HG03354 (cell line): ENCODE results near the gene ULK1.

Experiments used
- ATAC-seq: cut with Tn5 transposase; IDR thresholded peaks from one replicate; pipeline ENCODE4 v1.9.1; 2021; ENCODE audit warnings: mild to moderate bottlenecking; ENCODE audit not compliant: unreplicated experiment, poor library complexity, severe bottlenecking

Gene ULK1

DNA sequence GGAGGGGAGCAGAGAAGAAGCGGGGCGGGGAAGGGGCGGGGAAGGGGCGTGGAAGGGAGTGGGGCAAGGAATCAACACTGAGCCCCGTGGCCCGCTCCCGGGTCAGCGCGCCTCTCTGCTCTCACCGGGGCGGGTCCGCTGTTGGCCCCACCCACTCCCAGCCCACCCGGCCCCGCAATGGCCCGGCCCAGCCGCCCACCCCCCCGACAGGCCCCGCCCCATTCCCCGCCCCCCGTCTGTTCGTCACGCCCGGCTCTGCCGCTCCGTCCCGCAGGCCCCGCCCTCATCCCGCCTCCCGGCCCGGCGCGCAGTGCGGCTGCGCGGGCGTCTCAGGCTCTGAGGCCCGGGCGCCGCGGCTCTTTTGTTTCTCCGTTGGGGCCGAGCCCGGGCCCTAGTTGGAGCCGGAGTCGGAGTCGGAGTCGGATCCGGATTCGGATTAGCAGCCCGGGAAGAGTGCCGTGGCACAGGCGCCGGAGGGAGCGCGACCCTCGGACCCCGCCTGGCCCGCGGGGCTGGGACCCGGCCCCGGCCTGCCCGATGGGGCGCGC, at the start of gene ULK1:
Gene ULK1, plus strand, starts transcription at position 310 of the 548 bp plus-strand sequence. CDS start 380 bp downstream, outside the sequence.
- peak; percentile 82 for ATAC-seq

GRCh38 chr12:131844656-131845055, 49.8 kb upstream of the ULK1 start:
- no peak for ATAC-seq

GRCh38 chr12:131845121-131845520, 49.3 kb upstream of the ULK1 start:
- ATAC-seq, result no peak

- ATAC-seq, result no peak
These were observed 47.0 kb upstream of the ULK1 start for GRCh38 chr12:131847456-131847855.

GRCh38 chr12:131848753-131849152, 45.7 kb upstream of the ULK1 start:
- no peak for ATAC-seq

- ATAC-seq, result no peak
These were observed 44.5 kb upstream of the ULK1 start for GRCh38 chr12:131849700-131850553.

GRCh38 chr12:131850856-131851559, 43.4 kb upstream of the ULK1 start:
- ATAC-seq, result no peak

DNA sequence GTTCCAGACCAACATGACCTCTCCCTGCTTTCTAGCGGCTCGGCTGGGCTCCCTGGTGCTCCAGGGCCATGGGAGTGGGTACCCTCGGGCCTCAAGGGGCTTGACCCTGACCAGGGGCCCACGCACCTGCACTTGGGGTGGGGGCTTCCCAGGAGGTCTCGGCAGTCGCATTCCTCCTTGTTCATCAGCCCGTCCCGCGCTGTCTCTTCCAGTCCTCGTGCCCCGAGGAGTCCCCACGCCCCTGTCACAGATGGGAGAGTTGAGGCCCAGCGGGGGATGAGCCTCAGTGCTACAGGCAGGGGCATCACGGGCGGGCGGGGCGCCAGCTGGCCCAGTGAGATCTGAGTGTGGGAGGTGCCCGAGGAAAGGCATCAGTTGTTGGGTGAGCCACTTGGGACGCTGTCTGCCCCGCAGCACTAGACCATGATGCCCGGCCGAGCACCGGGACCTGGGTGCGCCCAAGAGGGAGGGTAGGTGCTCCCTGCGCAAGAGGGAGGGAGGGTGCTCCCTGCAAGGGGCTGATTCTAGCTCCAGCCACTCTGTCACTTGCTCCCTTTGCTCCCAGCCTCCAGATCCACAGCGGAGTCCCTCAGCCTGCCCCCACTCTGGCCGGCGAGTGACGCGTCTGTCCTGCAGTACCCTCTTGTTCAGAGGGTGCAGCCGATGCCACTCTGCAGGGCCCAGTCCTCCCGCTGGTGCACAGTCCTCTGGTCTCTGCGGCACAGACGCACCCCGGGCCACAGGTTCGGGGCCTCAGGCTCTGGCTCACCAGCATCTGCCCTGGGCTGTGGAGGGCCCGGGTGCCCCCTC, 42.5 kb upstream of the ULK1 start:
- no peak for ATAC-seq

DNA sequence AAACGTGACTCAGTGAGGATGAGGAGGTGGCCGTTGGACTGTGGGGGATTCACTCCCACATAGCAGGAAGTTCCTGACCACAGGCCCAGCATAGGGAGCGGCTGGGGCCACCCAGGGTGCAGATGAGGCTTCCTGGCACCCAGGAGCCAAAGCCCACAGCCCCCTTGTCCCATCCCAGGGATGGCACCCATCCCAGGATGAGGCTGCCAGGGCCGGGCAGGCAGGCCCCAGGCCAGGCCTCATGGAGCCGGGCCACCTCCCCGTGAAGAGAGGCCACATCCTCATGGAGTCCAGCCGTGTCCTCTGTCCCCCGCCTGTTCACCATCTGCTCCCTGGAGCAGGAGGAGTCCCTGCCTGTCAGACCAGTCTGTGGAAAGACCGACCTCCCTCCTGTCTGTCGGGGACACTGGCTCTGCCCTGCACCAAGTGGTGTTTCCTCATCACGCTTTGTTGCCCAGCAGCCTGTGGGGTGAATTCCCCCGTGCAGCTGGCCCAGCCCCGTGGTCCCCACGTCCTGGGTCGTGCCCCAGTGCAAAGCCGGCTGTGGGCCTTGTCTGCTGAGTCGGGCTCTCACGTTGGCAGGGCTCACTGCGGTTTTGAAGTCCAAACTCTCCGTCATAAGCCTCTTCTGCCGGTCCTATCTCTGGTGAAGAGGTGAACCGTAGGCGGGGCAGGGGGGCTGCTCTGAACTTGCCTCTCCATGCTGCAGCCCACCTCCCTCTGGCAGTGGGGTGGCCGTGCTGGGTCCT, 41.7 kb upstream of the ULK1 start:
- no peak for ATAC-seq

- ATAC-seq, result no peak
These were observed 40.3 kb upstream of the ULK1 start for GRCh38 chr12:131853832-131854797.

DNA sequence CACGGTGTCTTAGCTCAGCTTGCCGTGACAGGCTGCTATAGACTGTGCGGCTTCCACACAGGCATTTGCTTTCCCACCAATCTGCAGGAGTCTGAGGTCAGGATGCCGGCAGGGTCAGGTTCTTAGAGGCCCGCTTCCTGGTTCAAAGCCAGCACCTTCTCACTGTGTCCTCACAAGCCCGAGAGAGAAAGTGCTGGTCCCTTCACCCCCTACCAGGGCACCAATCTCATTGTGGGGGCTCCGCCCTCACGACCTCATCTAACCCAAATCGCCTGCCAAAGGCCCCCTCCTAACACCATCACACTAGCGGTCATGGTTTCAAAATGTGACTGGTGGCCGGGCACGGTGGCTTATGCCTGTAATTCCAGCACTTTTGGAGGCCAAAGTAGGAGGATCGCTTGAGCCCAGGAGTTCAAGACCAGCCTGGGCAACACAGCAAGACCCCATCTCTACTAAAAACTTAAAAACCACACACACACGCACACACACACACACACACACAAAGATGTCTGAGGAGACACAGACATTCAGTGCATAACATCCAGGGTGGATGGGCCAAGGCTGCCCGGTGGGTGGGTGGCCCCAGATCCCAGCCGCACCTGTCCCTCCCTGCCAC, 39.5 kb upstream of the ULK1 start:
- no peak for ATAC-seq

GRCh38 chr12:131855521-131856142, 38.8 kb upstream of the ULK1 start:
- ATAC-seq, result no peak

DNA sequence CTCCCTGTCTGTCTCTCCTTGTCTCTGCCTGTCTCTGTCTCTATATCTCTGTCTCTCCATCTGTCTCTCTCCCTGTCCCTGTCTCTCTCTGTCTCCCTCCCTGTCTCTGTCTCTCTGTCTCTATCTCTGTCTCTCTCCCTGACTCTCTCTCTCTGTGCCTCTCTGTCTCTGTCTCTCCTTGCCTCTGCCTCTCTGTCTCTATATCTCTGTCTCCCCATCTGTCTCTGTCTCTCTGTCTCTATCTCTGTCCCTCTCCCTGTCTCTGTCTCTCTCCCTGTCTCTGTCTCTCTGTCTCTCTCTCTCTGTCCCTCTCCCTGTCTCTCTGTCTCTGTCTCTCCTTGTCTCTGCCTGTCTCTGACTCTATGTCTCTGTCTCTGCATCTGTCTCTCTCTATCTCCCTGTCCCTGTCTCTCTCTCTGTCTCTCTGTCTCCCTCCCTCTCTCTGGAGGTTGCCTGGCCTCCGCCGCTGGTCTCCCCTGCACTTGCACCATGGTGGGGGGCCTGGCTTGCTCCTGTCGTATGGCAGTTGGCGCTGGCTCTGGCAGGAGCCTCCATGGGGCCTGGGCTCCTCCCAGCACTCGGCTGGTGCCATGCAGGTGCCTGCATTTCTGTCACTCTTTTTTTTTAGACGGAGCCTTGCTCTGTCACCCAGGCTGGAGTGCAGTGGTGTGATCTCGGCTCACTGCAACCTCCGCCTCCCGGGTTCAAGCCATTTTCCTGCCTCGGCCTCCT, 37.9 kb upstream of the ULK1 start:
- no peak for ATAC-seq

GRCh38 chr12:131857908-131858850, 36.2 kb upstream of the ULK1 start:
- ATAC-seq, result no peak

- ATAC-seq, result no peak
These were observed 33.8 kb upstream of the ULK1 start for GRCh38 chr12:131860472-131861260.
